ENCODE data around the gene IL12RB2. TPM values are rescaled to one million over a fixed set of nuclear protein-coding genes. Genes with fewer than 3 reads are reported as not detected.

IL12RB2 gene
- total RNA-seq, 1 donor from 2014 or later = not detected

DNA sequence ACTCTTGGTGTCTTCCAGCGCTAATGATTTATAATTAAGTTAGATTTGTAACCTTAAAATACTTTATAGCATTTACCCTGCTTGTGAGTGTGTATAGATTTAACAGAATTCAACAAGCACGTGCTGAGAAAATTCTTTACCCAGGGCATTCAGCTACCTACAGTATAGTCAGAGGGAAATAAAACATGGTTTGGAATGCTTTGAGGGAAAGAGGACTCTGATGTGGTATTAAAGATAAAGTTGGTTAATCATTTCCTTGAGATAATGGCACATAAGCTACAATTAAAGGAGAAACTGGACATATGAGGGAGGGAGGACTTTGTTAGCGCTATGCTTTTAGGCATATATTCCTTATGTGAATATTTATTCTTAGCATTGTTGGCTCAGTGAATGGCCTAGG lies 26.4 kb upstream of the IL12RB2 start:
- no peak for DNase-seq (ENCODE audit: low spot score, unreplicated experiment)
- Mint-ChIP-seq H3K27ac (no peak overlapping the region), H3K4me3 (ENCODE audit: low read depth) (no peak overlapping the region), H3K4me1 (ENCODE audit: low read depth) (peaks cover 8% of the 10 kb centered on the region), H3K9me3 (ENCODE audit: low read depth) (no peaks in the 10 kb centered on the region), H3K27me3 (peaks cover 4% of the 10 kb centered on the region), H3K36me3 (ENCODE audit: insufficient read depth) (no peaks in the 10 kb centered on the region)
- TF ChIP-seq, protein P1, sequence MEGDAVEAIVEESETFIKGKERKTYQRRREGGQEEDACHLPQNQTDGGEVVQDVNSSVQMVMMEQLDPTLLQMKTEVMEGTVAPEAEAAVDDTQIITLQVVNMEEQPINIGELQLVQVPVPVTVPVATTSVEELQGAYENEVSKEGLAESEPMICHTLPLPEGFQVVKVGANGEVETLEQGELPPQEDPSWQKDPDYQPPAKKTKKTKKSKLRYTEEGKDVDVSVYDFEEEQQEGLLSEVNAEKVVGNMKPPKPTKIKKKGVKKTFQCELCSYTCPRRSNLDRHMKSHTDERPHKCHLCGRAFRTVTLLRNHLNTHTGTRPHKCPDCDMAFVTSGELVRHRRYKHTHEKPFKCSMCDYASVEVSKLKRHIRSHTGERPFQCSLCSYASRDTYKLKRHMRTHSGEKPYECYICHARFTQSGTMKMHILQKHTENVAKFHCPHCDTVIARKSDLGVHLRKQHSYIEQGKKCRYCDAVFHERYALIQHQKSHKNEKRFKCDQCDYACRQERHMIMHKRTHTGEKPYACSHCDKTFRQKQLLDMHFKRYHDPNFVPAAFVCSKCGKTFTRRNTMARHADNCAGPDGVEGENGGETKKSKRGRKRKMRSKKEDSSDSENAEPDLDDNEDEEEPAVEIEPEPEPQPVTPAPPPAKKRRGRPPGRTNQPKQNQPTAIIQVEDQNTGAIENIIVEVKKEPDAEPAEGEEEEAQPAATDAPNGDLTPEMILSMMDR (IDR thresholded peaks at IDR 0.05; ENCODE audit: unreplicated experiment) = no peak

GRCh38 chr1:67285780-67286488 lies 21.7 kb upstream of the IL12RB2 start:
- peaks cover 5% of the 10 kb centered on the region for H3K4me1 Mint-ChIP-seq (ENCODE audit: low read depth)
- H3K9me3 Mint-ChIP-seq (ENCODE audit: low read depth) = peaks cover 4% of the 10 kb centered on the region
- H3K27me3 Mint-ChIP-seq = peaks cover 4% of the 10 kb centered on the region
- no peak for DNase-seq (ENCODE audit: low spot score, unreplicated experiment)
- H3K27ac Mint-ChIP-seq = no peak overlapping the region
- TF ChIP-seq, protein P1 (IDR thresholded peaks at IDR 0.05; ENCODE audit: unreplicated experiment) = no peak
- H3K36me3 Mint-ChIP-seq (ENCODE audit: insufficient read depth) = no peaks in the 10 kb centered on the region
- H3K4me3 Mint-ChIP-seq (ENCODE audit: low read depth) = no peak overlapping the region

DNA sequence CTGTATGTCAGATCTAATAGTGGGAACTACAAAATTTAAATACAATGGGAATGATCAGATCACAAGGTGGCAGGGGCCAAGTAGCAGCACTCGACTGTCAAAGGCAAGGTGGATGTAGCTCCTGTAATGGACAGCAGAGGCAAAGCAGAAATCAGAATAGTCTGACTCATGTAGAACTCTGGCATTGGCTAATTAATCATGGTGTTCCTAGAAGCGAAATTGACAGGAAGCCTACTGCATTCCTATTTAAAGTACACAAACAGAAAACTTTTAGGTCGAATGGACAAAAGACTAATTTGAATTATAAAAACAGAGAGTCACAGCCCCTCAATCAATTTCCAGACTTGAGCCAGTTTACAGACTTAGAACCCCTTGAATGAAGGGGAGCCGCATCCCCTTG lies 17.4 kb upstream of the IL12RB2 start:
- Mint-ChIP-seq H3K27me3 (peaks cover 8% of the 10 kb centered on the region), H3K4me3 (ENCODE audit: low read depth) (no peak overlapping the region), H3K27ac (no peak overlapping the region), H3K36me3 (ENCODE audit: insufficient read depth) (no peaks in the 10 kb centered on the region), H3K4me1 (ENCODE audit: low read depth) (no peaks in the 10 kb centered on the region), H3K9me3 (ENCODE audit: low read depth) (peaks cover 4% of the 10 kb centered on the region)
- TF ChIP-seq, protein P1 (IDR thresholded peaks at IDR 0.05; ENCODE audit: unreplicated experiment) = no peak
- no peak for DNase-seq (ENCODE audit: low spot score, unreplicated experiment)

DNA sequence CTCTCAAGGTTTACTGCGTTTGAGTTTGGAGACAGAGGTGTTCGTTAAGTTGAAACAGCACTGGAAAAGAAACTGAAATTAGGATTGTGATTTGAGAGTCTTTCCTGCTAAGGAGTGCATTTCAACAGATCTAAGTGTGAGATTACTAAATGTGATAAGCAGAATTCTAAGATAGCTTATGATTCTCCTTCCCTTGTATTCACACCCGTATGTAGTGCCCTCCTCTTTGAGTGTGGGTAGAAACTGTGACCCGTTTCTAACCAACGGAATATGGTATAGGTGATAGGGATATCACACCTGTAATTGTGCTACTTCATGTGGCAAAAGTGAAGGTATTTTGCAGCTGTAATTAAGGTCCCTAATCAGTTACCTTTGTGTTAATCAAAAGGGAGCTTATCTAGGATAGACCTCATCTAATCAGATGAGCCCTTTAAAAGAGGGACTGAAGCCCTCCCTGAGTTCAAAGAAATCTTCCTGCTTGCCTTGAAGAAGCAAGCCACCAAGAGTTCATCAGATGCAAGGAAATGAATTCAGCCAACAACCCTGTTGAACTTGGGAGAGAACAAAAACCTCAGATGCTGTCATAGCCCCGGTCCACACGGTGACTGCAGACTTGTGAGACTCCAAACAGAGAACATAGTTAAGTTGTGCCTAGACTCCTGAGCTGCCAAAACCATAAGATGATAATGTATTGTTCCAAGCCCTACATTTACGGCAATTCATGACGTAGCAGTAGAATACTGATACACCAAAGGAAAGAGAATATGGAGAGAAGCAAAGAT lies 12.6 kb upstream of the IL12RB2 start:
- Mint-ChIP-seq H3K4me3 (ENCODE audit: low read depth) (no peak overlapping the region), H3K9me3 (ENCODE audit: low read depth) (no peaks in the 10 kb centered on the region), H3K27me3 (peaks cover 11% of the 10 kb centered on the region), H3K27ac (no peak overlapping the region), H3K36me3 (ENCODE audit: insufficient read depth) (no peaks in the 10 kb centered on the region), H3K4me1 (ENCODE audit: low read depth) (no peaks in the 10 kb centered on the region)
- TF ChIP-seq, protein P1 (IDR thresholded peaks at IDR 0.05; ENCODE audit: unreplicated experiment) = no peak
- no peak for DNase-seq (ENCODE audit: low spot score, unreplicated experiment)

DNA sequence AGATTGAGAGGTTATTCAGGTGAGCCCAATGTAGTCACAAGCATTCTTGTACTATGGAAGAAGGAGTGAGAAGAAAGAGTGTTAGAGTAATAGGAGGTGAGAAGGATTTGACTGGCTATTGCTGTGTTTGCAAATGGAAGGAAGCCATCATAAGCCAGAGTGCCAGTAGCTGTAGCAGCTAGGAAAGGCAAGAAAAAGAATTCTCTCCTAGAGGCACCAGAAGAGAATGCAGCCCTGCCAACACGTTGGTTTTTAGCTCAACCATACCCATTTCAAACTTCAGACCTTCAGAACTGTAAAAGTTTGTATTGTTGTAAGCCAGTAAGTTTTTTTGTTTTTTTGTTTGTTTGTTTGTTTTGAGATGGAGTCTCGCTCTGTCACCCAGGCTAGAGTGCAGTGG lies 8.9 kb upstream of the IL12RB2 start:
- no peaks in the 10 kb centered on the region for H3K4me1 Mint-ChIP-seq (ENCODE audit: low read depth)
- H3K4me3 Mint-ChIP-seq (ENCODE audit: low read depth) = no peak overlapping the region
- H3K27ac Mint-ChIP-seq = no peak overlapping the region
- DNase-seq (ENCODE audit: low spot score, unreplicated experiment) = no peak
- H3K9me3 Mint-ChIP-seq (ENCODE audit: low read depth) = no peaks in the 10 kb centered on the region
- H3K27me3 Mint-ChIP-seq = peaks cover 26% of the 10 kb centered on the region
- TF ChIP-seq, protein P1 (IDR thresholded peaks at IDR 0.05; ENCODE audit: unreplicated experiment) = peak; percentile 32
- H3K36me3 Mint-ChIP-seq (ENCODE audit: insufficient read depth) = no peaks in the 10 kb centered on the region

Data from progenitor cell of endocrine pancreas (in vitro differentiated cells).